ENCODE results near the gene TMEM186. TPM values are rescaled to one million over a fixed set of nuclear protein-coding genes. Genes with fewer than 3 reads are reported as not detected.
A peak's percentile ranks its signal among the peaks of the same experiment; 100 is the strongest.
"Not testable (repeated sequence)": the region's sequence is repeated elsewhere in the genome, so short reads cannot be mapped to it uniquely, and the experiment has no call there.

TMEM186 gene
- total RNA-seq, 2 experiments from 2014 or later: 15.3 to 15.4 TPM

DNA sequence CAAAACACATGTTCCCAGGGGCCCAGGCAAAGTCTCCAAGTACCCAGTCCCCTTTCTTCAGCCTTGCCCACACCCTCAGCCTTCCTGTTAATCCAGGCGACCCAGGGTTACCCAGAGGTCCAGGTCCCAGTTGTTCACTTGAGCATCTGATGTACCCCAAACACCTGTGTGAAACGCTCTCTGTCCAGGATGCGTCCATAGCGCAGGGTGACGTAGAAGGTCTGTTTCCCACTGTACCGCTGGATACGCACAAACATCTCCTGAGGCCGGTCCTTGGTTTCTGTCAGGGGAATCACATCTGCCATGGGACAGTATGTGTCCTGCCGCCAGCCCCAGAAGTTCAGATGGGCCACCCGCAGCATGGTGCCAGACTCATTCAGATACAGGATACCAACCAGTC, 1.6 kb downstream of the TMEM186 start:
- Mint-ChIP-seq H3K4me3 (peak overlapping the region; percentile 87), H3K27me3 (no peaks in the 10 kb centered on the region), H3K36me3 (ENCODE audit: low read depth) (peaks cover 13% of the 10 kb centered on the region), H3K27ac (no peak overlapping the region), H3K4me1 (ENCODE audit: low read depth) (peaks cover 42% of the 10 kb centered on the region), H3K9me3 (no peaks in the 10 kb centered on the region)
- intact Hi-C loops (cut with micrococcal nuclease): loop anchor here (5.0 kb wide), 2 partner anchors 139 to 229 kb away; no protein-coding TSS in a partner anchor
- CTCF ChIA-PET: interaction anchor here (1.0 kb wide), 1 partner anchor 135 kb away, joined by 4 read pairs; no protein-coding TSS in a partner anchor
- TF ChIP-seq, protein P1, sequence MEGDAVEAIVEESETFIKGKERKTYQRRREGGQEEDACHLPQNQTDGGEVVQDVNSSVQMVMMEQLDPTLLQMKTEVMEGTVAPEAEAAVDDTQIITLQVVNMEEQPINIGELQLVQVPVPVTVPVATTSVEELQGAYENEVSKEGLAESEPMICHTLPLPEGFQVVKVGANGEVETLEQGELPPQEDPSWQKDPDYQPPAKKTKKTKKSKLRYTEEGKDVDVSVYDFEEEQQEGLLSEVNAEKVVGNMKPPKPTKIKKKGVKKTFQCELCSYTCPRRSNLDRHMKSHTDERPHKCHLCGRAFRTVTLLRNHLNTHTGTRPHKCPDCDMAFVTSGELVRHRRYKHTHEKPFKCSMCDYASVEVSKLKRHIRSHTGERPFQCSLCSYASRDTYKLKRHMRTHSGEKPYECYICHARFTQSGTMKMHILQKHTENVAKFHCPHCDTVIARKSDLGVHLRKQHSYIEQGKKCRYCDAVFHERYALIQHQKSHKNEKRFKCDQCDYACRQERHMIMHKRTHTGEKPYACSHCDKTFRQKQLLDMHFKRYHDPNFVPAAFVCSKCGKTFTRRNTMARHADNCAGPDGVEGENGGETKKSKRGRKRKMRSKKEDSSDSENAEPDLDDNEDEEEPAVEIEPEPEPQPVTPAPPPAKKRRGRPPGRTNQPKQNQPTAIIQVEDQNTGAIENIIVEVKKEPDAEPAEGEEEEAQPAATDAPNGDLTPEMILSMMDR (IDR thresholded peaks at IDR 0.05): no peak
- POLR2A ChIA-PET: interaction anchor here (1.0 to 1.9 kb wide), 2 partner anchors 12 to 21 kb away, joined by 3 to 4 read pairs; no protein-coding TSS in a partner anchor
- no peak for ATAC-seq
- DNase-seq: no peak

DNA sequence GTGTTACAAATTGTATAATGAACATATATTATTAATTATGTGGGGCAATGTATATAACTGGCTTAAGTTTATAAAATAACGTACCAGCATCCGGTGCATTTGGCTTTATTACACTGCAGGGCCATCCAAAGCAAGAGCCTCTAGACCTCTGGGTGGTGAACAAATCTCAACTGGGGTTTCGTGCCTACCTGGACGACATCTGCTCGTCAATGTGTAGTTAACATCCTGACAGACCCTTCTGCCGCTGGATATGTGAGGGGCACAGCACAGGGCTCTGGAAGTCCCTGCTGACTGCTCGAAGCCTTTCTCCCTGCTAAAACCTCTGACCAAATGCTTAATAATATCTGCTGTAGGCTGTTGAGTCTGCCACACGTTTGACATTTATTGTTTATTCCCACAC, 2.3 kb downstream of the TMEM186 start:
- no peaks in the 10 kb centered on the region for H3K27me3 Mint-ChIP-seq
- ATAC-seq (no peak), DNase-seq (no peak)
- H3K9me3 Mint-ChIP-seq: no peaks in the 10 kb centered on the region
- TF ChIP-seq, protein P1 (IDR thresholded peaks at IDR 0.05): no peak
- H3K36me3 Mint-ChIP-seq (ENCODE audit: low read depth): peaks cover 13% of the 10 kb centered on the region
- peaks cover 42% of the 10 kb centered on the region for H3K4me1 Mint-ChIP-seq (ENCODE audit: low read depth)
- no peak overlapping the region for H3K27ac Mint-ChIP-seq
- intact Hi-C loops (cut with micrococcal nuclease): loop anchor here (5.0 kb wide), 2 partner anchors 138 to 228 kb away; no protein-coding TSS in a partner anchor
- peak overlapping the region; percentile 26 for H3K4me3 Mint-ChIP-seq
- ChIA-PET CTCF (no interaction called here), POLR2A (interaction anchor here (1.0 kb wide), 1 partner anchor 11 kb away, joined by 3 read pairs; no protein-coding TSS in a partner anchor)

DNA sequence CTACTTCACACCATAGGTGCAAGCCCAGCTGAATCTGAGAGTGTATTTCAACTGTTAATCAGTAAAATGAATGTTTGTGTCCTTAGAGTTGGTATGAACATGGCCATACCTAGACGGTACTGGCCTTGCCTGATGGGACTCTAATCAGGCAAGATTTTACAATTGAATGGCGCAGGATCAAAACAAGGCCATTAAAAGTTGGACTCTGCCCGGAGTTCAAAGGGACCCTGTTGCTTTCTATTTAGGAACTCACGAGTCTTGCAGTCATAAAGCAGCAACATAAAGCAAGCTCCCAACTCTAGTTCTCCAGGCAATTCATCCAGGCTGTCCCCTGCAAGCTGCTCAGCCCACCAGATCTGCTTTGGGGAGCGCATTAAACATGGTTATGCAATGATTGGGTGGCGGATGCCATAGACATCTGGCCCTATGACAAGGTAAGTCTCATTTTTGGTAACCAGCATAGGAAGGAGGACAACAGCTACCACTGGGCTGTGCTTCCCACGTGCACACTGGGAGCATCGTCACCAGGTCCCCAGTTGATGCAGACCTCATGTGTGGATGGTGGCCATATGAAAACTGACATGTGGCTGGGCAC, 8.8 kb downstream of the TMEM186 start:
- no peak for DNase-seq
- TF ChIP-seq, protein P1 (IDR thresholded peaks at IDR 0.05): no peak
- intact Hi-C loops (cut with micrococcal nuclease): no loop called here
- H3K9me3 Mint-ChIP-seq: no peaks in the 10 kb centered on the region
- H3K4me3 Mint-ChIP-seq: no peak overlapping the region
- no peak for ATAC-seq
- no peaks in the 10 kb centered on the region for H3K36me3 Mint-ChIP-seq (ENCODE audit: low read depth)
- peaks cover 9% of the 10 kb centered on the region for H3K4me1 Mint-ChIP-seq (ENCODE audit: low read depth)
- no peak overlapping the region for H3K27ac Mint-ChIP-seq
- ChIA-PET CTCF (interaction anchor here (1.5 kb wide), 1 partner anchor 221 kb away, joined by 5 read pairs; no protein-coding TSS in a partner anchor), POLR2A (interaction anchor here (0.9 to 1.0 kb wide), 2 partner anchors 8 to 9 kb away, joined by 3 read pairs; partner anchors contain the start of gene TMEM186)
- H3K27me3 Mint-ChIP-seq: no peaks in the 10 kb centered on the region

DNA sequence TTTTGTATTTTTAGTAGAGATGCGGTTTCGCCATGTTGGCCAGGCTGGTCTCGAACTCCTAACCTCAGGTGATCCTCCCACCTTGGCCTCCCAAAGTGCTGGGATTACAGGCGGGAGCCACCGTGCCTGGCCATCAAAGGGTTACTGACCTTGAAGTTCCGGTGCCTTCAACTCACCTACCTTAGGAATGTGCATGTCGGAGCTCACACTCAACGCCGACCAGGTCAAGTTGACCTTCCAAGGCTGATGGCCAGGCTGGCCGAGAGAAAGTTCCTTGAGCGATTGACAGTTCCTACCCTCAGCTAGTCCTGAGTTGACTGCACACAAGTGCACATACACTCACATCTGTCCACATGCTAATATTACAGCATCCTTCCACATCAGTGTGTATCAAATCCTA, 11.1 kb downstream of the TMEM186 start:
- DNase-seq; H3K4me3 Mint-ChIP-seq; H3K4me1 Mint-ChIP-seq (ENCODE audit: low read depth); ATAC-seq; intact Hi-C loops (cut with micrococcal nuclease); H3K9me3 Mint-ChIP-seq; H3K27me3 Mint-ChIP-seq; POLR2A ChIA-PET; H3K36me3 Mint-ChIP-seq (ENCODE audit: low read depth); CTCF ChIA-PET; H3K27ac Mint-ChIP-seq: not testable (repeated sequence)

DNA sequence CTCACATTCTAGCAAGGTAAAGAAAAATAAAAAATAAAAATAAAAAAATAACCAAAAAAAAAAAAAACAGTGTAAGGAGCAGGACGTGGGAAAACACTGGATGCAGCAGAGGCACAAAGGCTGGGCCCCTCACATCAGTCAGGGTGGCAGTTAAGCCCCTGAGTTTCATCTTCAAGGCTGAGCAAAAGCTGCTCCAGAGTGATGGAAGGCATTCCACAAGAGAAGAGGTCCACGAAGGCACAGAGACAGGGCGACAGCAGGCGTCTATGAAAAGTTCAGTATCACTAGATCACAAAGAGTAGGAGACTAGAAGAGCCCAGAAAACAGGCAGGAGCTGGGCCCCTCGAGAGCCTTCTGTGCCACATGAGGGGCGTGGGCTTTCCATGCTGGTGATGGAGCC, 12.0 kb downstream of the TMEM186 start:
- no peaks in the 10 kb centered on the region for H3K36me3 Mint-ChIP-seq (ENCODE audit: low read depth)
- H3K27me3 Mint-ChIP-seq: no peaks in the 10 kb centered on the region
- H3K4me1 Mint-ChIP-seq (ENCODE audit: low read depth): no peaks in the 10 kb centered on the region
- intact Hi-C loops (cut with micrococcal nuclease): no loop called here
- ATAC-seq (no peak), DNase-seq (no peak)
- no peak overlapping the region for H3K27ac Mint-ChIP-seq
- no peak overlapping the region for H3K4me3 Mint-ChIP-seq
- TF ChIP-seq, protein P1 (IDR thresholded peaks at IDR 0.05): no peak
- H3K9me3 Mint-ChIP-seq: no peaks in the 10 kb centered on the region
- ChIA-PET POLR2A (no interaction called here), CTCF (no interaction called here)

All from activated CD8-positive, alpha-beta T cell treated with anti-CD3 and anti-CD28 coated beads for 36 hours (primary cell).